ENCODE measurements around the gene PTAR1. TPM values are rescaled to one million over a fixed set of nuclear protein-coding genes. Genes with fewer than 3 reads are reported as not detected.

PTAR1 gene
- total RNA-seq, 1 experiment from 2014 or later = 22.9 TPM

DNA sequence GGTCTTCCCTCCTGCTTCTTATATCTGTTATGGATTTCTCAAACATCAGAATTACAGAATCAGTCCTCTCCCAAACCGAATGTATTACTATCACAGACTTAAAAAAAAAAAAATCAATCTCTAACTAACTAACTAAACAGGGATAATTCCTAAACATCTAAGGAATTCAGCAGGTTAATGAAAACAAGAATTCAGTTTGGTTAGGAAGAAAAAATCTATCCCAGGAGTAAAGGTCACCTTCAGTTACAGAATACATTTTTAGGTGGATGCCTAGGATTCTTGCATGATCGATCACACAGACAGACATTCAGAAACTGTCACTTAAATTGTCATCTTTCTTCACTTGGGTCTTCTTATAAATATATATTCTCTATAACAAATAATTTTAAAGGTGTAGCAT is 11.5 kb downstream of the PTAR1 start:
- ATAC-seq (no peak), DNase-seq (no peak)
- Histone ChIP-seq H3K27ac (ENCODE audit: low read length) (no peak overlapping the region), H4K20me1 (ENCODE audit: low read length) (no peaks in the 10 kb centered on the region), H3K4me1 (ENCODE audit: insufficient read depth, low read length) (no peaks in the 10 kb centered on the region), H3K9ac (ENCODE audit: low read length) (no peak overlapping the region), H3K27me3 (ENCODE audit: low read length) (no peaks in the 10 kb centered on the region), H3K4me2 (ENCODE audit: low read length) (no peak overlapping the region), H3K36me3 (ENCODE audit: low read depth, low read length) (no peaks in the 10 kb centered on the region; the same call in none of the 2 replicates), H3K4me3 (ENCODE audit: low read length) (no peak overlapping the region), H3K79me2 (ENCODE audit: low read length) (peaks cover 7% of the 10 kb centered on the region; the same call in 1 of the 2 replicates), H3F3A (ENCODE audit: low read length, unreplicated experiment) (no peaks in the 10 kb centered on the region), H3K9me2 (replicated peaks; ENCODE audit: low read length) (no peaks in the 10 kb centered on the region), H2AFZ (ENCODE audit: low read length) (no peak overlapping the region), H3K9me3 (ENCODE audit: low read length) (no peaks in the 10 kb centered on the region)
- ChIA-PET POLR2A (ENCODE audit: unreplicated experiment) (no interaction called here), CTCF (no interaction called here)
- TF ChIP-seq EZH2phosphoT487 (IDR thresholded peaks at IDR 0.05; ENCODE audit: borderline replicate concordance, low read length) = no peak
- TF ChIP-seq, protein P1, sequence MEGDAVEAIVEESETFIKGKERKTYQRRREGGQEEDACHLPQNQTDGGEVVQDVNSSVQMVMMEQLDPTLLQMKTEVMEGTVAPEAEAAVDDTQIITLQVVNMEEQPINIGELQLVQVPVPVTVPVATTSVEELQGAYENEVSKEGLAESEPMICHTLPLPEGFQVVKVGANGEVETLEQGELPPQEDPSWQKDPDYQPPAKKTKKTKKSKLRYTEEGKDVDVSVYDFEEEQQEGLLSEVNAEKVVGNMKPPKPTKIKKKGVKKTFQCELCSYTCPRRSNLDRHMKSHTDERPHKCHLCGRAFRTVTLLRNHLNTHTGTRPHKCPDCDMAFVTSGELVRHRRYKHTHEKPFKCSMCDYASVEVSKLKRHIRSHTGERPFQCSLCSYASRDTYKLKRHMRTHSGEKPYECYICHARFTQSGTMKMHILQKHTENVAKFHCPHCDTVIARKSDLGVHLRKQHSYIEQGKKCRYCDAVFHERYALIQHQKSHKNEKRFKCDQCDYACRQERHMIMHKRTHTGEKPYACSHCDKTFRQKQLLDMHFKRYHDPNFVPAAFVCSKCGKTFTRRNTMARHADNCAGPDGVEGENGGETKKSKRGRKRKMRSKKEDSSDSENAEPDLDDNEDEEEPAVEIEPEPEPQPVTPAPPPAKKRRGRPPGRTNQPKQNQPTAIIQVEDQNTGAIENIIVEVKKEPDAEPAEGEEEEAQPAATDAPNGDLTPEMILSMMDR (conservative IDR thresholded peaks at IDR 0.05; ENCODE audit: low read depth, low read length) = no peak
- no peak for TF ChIP-seq EZH2 (IDR thresholded peaks at IDR 0.05; ENCODE audit: low read length, unreplicated experiment)
- intact Hi-C loops (cut with micrococcal nuclease) = no loop called here
- BruUV-seq (replicated peaks) = no TSS peak

DNA sequence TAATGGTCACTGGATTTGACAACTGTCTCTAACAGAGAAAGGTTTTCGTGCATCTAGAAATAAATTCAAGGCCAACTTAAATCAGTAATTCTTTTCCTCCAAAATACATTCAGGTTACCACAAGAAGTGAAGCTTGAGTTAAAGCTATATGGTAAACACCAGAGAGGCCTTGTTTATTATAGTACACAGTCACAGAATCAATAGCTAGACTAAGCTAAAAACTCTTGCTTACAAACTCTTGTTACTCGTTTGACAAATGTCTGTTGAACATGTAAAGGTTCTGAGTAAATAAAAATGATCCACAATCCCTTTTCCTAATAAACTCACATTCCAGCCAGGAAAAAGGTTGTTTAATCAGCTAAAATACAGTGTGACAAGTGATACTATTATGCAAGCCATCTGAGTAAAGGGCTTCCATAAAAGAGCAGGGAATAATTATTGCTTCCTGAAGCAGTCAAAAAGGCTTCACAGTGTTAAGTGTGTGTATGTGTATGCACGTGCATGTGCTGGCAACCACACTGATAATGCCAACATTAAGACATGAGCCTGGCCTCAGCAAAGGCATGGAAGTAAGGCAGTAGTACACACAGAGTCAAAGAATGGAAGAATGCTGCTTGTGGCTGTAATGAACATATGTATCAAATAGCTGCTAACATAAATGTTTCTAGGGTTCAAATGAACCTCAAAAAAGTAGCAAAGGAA is 12.8 kb downstream of the PTAR1 start:
- no peak overlapping the region for H2AFZ ChIP-seq (ENCODE audit: low read length)
- DNase-seq = no peak
- no peak overlapping the region for H3K27ac ChIP-seq (ENCODE audit: low read length)
- POLR2A ChIA-PET (ENCODE audit: unreplicated experiment) = interaction anchor here (0.6 kb wide), 1 partner anchor 11 kb away, joined by 4 read pairs; no protein-coding TSS in a partner anchor
- TF ChIP-seq, protein P1 (conservative IDR thresholded peaks at IDR 0.05; ENCODE audit: low read depth, low read length) = no peak
- no peak for TF ChIP-seq EZH2 (IDR thresholded peaks at IDR 0.05; ENCODE audit: low read length, unreplicated experiment)
- no peak for TF ChIP-seq EZH2phosphoT487 (IDR thresholded peaks at IDR 0.05; ENCODE audit: borderline replicate concordance, low read length)
- H3K36me3 ChIP-seq (ENCODE audit: low read depth, low read length) = no peaks in the 10 kb centered on the region; the same call in none of the 2 replicates
- ATAC-seq = no peak
- no peaks in the 10 kb centered on the region for H3K27me3 ChIP-seq (ENCODE audit: low read length)
- no peaks in the 10 kb centered on the region for H3K4me1 ChIP-seq (ENCODE audit: insufficient read depth, low read length)
- H3K9ac ChIP-seq (ENCODE audit: low read length) = no peak overlapping the region
- no peak overlapping the region for H3K4me3 ChIP-seq (ENCODE audit: low read length)
- intact Hi-C loops (cut with micrococcal nuclease) = no loop called here
- no peaks in the 10 kb centered on the region for H4K20me1 ChIP-seq (ENCODE audit: low read length)
- H3K9me3 ChIP-seq (ENCODE audit: low read length) = no peaks in the 10 kb centered on the region
- no peaks in the 10 kb centered on the region for H3K9me2 ChIP-seq (replicated peaks; ENCODE audit: low read length)
- no peak overlapping the region for H3K4me2 ChIP-seq (ENCODE audit: low read length)
- H3F3A ChIP-seq (ENCODE audit: low read length, unreplicated experiment) = no peaks in the 10 kb centered on the region
- CTCF ChIA-PET = no interaction called here
- H3K79me2 ChIP-seq (ENCODE audit: low read length) = peaks cover 5% of the 10 kb centered on the region; the same call in 1 of the 2 replicates
- no TSS peak for BruUV-seq (replicated peaks)

Measured in PC-3 (cell line).